Karpas-422 (cell line): ENCODE results near the gene PSTPIP2. TPM values are rescaled to one million over a fixed set of nuclear protein-coding genes. Genes with fewer than 3 reads are reported as not detected.
A peak's percentile ranks its signal among the peaks of the same experiment; 100 is the strongest.

ENCODE experiments used
- DNase-seq: peaks from one replicate; pipeline ENCODE4 v3.0.0-alpha.2; 2015
- H2AFZ ChIP-seq: fragments of 200-600 bp; sonication (generic); 2 replicates; pipeline ENCODE4 v1.6.1; 2014; ENCODE audit warnings: antibody characterized with exemption, low read length, mixed read lengths
- H3K27ac ChIP-seq: fragments of 200-600 bp; sonication (generic); 2 replicates; pipeline ENCODE4 v1.5.1; 2014; ENCODE audit warnings: mild to moderate bottlenecking, low read length, moderate library complexity
- H3K27me3 ChIP-seq: fragments of 200-600 bp; sonication (generic); 2 replicates; pipeline ENCODE4 v1.6.1; 2014; ENCODE audit warnings: low read length, mixed read lengths
- H3K36me3 ChIP-seq: fragments of 200-600 bp; sonication (generic); 2 replicates; pipeline ENCODE4 v1.6.1; 2014; ENCODE audit warnings: low read length, mixed read lengths; ENCODE audit not compliant: insufficient read depth
- H3K4me1 ChIP-seq: fragments of 200-600 bp; sonication (generic); 2 replicates; pipeline ENCODE4 v1.6.1; 2014; ENCODE audit warnings: mild to moderate bottlenecking, low read length, mixed read lengths
- H3K4me2 ChIP-seq: fragments of 200-600 bp; sonication (generic); 2 replicates; pipeline ENCODE4 v1.6.1; 2014; ENCODE audit warnings: low read length, low read depth, mild to moderate bottlenecking; ENCODE audit not compliant: poor library complexity, severe bottlenecking
- H3K4me3 ChIP-seq: fragments of 200-600 bp; sonication (generic); 2 replicates; pipeline ENCODE4 v1.5.1; 2014; ENCODE audit warnings: mild to moderate bottlenecking, antibody characterized with exemption, low read length, mixed read lengths
- H3K79me2 ChIP-seq: fragments of 200-600 bp; sonication (generic); 2 replicates; pipeline ENCODE4 v1.6.1; 2014; ENCODE audit warnings: mild to moderate bottlenecking, low read length, mixed read lengths
- H3K9ac ChIP-seq: fragments of 200-600 bp; sonication (generic); 2 replicates; pipeline ENCODE4 v1.6.0; 2014; ENCODE audit warnings: low read length
- H3K9me2 ChIP-seq: fragments of 200-600 bp; sonication (generic), shearing (Covaris generic); replicated peaks from 2 replicates; pipeline ENCODE4 v1.6.0; 2014; ENCODE audit warnings: mild to moderate bottlenecking, low read length, moderate library complexity; ENCODE audit not compliant: insufficient read depth
- H3K9me3 ChIP-seq: fragments of 300-700, 200-600 bp; sonication (generic); 2 replicates; pipeline ENCODE4 v1.6.1; 2014; ENCODE audit warnings: low read length, mixed read lengths
- H4K20me1 ChIP-seq: fragments of 200-600 bp; sonication (generic); 2 replicates; pipeline ENCODE4 v1.6.1; 2014; ENCODE audit warnings: mild to moderate bottlenecking, antibody characterized with exemption, low read length, low read depth; ENCODE audit not compliant: insufficient read depth
- total RNA-seq: library from RNA; depleted of rRNA; stranded (reverse); fragments of >200 nt; shearing (Covaris generic); gene quantifications from 2 replicates; pipeline ENCODE4 v1.2.3, GENCODE V29; 2014; ENCODE audit warnings: low replicate concordance; rRNA removed

PSTPIP2 gene, protein sequence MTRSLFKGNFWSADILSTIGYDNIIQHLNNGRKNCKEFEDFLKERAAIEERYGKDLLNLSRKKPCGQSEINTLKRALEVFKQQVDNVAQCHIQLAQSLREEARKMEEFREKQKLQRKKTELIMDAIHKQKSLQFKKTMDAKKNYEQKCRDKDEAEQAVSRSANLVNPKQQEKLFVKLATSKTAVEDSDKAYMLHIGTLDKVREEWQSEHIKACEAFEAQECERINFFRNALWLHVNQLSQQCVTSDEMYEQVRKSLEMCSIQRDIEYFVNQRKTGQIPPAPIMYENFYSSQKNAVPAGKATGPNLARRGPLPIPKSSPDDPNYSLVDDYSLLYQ
- not detected in 2 replicates for total RNA-seq

DNA sequence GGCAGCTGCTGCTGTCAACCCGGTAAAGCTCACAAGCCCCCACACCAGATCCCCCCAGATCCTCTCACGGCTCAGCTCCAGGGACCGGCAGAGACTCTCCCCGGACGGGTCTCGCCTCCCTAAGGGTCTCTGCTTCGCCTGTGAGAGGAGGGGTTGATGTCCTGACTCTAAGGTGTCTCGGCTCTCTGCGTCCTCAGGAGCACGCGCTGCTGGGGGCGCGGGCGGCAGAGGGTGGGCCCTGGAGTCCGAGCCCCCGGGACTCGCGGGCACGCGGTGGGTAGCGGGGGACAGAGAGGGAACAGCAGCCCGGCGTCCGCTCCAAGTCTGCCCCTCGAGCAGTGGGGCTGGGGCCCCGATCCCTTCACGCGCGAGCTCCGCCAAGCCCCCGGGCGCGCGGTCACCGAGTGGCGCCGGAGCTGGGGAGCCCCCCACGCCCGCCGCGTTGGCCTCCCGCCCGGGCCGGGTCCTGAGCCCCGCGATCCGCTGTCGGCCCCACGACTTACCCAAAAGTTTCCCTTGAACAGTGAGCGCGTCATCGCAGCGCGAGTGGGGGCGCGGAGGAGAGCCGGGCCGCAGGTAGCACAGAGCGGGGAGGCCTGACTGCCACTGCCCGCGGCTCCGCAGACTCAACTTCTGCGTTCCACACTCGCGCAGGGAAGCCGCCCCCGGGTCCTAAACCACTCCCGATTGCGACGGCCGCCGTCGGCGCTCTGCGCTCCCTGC, at the start of gene PSTPIP2:
TSS of gene PSTPIP2 (minus strand) at position 608 of the 723 bp plus-strand sequence. CDS start at position 536, 72 bp downstream.
- Histone ChIP-seq H3K27ac (no peak within 1 kb of the TSS), H3K9me2 (no peaks in the 10 kb centered on the region), H3K36me3 (no peaks in the 10 kb centered on the region), H3K4me1 (peaks cover 5% of the 10 kb centered on the region), H3K27me3 (no peaks in the 10 kb centered on the region), H3K79me2 (no peaks in the 10 kb centered on the region), H3K4me2 (no peak within 1 kb of the TSS), H4K20me1 (no peaks in the 10 kb centered on the region), H3K9ac (no peak within 1 kb of the TSS), H2AFZ (no peak within 1 kb of the TSS), H3K4me3 (no peak within 1 kb of the TSS), H3K9me3 (no peaks in the 10 kb centered on the region)
- peak; percentile 33 for DNase-seq

- Histone ChIP-seq H3K4me3 (no peak overlapping the region), H3K27me3 (no peaks in the 10 kb centered on the region), H3K4me2 (no peak overlapping the region), H3K36me3 (peaks cover 28% of the 10 kb centered on the region), H3K79me2 (0 out of 2 replicates have a peak, but pooled peaks cover 11% of the 10 kb centered on the region), H2AFZ (no peak overlapping the region), H4K20me1 (no peaks in the 10 kb centered on the region), H3K27ac (no peak overlapping the region), H3K9ac (no peak overlapping the region), H3K9me3 (no peaks in the 10 kb centered on the region), H3K9me2 (no peaks in the 10 kb centered on the region), H3K4me1 (no peaks in the 10 kb centered on the region)
- DNase-seq: no peak
These were observed 41.7 kb upstream of the PSTPIP2 start for GRCh38 chr18:46113751-46114150.

DNA sequence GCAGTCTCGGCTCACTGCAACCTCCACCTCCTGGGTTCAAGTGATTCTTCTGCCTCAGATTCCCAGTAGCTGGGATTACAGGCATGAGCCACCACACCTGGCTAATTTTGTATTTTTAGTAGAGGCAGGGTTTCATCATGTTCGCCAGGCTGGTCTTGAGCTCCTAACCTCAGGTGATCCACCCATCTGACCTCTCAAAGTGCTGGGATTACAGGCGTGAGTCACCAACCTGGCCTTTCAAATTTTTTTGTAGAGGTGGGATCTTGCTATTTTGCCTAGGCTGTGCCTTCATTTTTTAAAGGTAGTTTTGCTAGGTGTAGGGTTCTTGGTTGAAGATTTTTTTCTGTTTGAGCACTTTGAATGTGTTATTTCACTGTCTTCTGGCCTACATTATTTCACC, 38.3 kb upstream of the PSTPIP2 start:
- peaks cover 5% of the 10 kb centered on the region; the same call in 1 of the 2 replicates for H3K4me1 ChIP-seq
- no peaks in the 10 kb centered on the region for H4K20me1 ChIP-seq
- no peak overlapping the region for H3K4me2 ChIP-seq
- H3K79me2 ChIP-seq: peaks cover 30% of the 10 kb centered on the region
- peaks cover 33% of the 10 kb centered on the region for H3K36me3 ChIP-seq
- no peaks in the 10 kb centered on the region for H3K9me3 ChIP-seq
- no peaks in the 10 kb centered on the region for H3K9me2 ChIP-seq
- no peak overlapping the region for H3K9ac ChIP-seq
- no peak overlapping the region for H3K27ac ChIP-seq
- no peak overlapping the region for H2AFZ ChIP-seq
- no peak overlapping the region for H3K4me3 ChIP-seq
- no peak for DNase-seq
- H3K27me3 ChIP-seq: no peaks in the 10 kb centered on the region

DNA sequence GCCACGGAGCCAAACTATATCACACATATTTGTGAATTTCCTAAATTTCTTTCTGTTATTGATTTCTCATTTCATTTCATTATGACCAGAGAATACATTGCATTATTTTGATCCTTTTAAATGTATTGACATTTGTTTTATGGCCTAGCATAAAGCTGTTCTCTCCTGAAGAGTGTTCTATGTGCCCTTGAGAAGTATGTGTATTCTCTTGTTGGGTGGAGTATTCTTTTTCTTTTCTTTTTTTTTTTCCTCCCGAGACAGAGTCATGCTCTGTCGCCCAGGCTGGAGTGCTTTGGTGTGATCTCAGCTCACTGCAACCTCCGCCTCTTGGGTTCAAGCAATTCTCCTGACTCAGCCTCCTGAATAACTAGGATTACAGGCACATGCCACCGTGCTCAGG, 37.3 kb upstream of the PSTPIP2 start:
- Histone ChIP-seq H3K4me2 (no peak overlapping the region), H3K4me3 (no peak overlapping the region), H3K9me2 (no peaks in the 10 kb centered on the region)

DNA sequence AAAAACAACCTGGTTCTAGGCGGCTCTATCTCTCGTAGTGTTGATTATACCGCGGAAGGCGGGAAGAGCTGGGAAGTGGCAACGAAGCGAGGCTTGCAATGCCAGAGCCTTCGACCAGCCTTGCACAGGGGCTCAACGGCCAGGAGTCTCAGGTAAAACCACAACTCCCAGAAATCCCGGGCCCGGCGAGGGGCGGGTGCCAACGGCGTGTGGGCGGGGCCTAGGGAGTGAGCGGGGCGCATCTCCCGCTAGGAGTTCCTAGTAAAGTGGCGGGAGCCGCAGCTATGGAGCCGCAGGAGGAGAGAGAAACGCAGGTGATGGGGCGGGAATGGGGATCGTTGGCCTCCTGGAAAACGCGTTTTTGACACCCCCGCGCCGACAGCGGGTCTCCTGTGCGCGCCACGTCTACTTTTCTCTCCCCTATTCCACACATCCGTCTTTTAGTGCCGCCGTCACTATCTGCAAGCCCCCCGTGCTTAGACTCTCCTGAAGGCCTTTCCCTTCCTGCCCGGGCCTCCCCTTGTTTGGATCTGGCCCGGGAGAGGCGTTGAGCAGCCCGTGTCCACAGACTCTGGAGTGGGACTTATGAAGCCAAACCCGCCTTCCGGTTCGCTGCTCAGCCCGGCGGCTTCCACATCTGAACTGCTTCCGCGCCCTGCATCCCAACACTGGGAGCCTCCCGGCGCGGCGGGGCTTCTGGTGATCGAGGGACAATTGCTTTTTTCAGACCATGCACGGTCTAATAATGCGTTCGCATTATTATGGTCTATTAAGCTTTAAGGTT, 32.3 kb upstream of the PSTPIP2 start, which contains the start of gene HAUS1:
TSS of gene HAUS1 (plus strand) at position 258 of the 784 bp plus-strand sequence. CDS start at position 285, 27 bp downstream.
- Histone ChIP-seq H3K36me3 (peaks cover 14% of the 10 kb centered on the region), H4K20me1 (no peaks in the 10 kb centered on the region), H3K27me3 (no peaks in the 10 kb centered on the region), H3K9me2 (no peaks in the 10 kb centered on the region), H3K4me1 (peaks cover 15% of the 10 kb centered on the region; the same call in 1 of the 2 replicates), H3K9ac (peak within 1 kb of the TSS; percentile 85), H3K79me2 (peaks cover 33% of the 10 kb centered on the region), H3K9me3 (no peaks in the 10 kb centered on the region), H3K4me3 (peak within 1 kb of the TSS; percentile 74), H3K4me2 (peak within 1 kb of the TSS; percentile 98), H3K27ac (no peak within 1 kb of the TSS; the same call in 1 of the 2 replicates), H2AFZ (peak within 1 kb of the TSS; percentile 79)
- peak; percentile 92 for DNase-seq

More for the DNA sequence above, 37.3 kb upstream of the PSTPIP2 start:
- H3K9me3 ChIP-seq: no peaks in the 10 kb centered on the region
- H3K27ac ChIP-seq: no peak overlapping the region
- H2AFZ ChIP-seq: no peak overlapping the region
- H3K79me2 ChIP-seq: peaks cover 40% of the 10 kb centered on the region
- no peaks in the 10 kb centered on the region for H3K27me3 ChIP-seq
- peaks cover 10% of the 10 kb centered on the region; the same call in 1 of the 2 replicates for H3K4me1 ChIP-seq
- no peak overlapping the region for H3K9ac ChIP-seq
- H3K36me3 ChIP-seq: peaks cover 26% of the 10 kb centered on the region
- H4K20me1 ChIP-seq: no peaks in the 10 kb centered on the region
- DNase-seq: no peak

- H3K4me1 ChIP-seq: peaks cover 27% of the 10 kb centered on the region
- no peaks in the 10 kb centered on the region for H3K9me2 ChIP-seq
- no peak for DNase-seq
- peaks cover 8% of the 10 kb centered on the region; the same call in 1 of the 2 replicates for H4K20me1 ChIP-seq
- peaks cover 9% of the 10 kb centered on the region for H3K36me3 ChIP-seq
- H3K9me3 ChIP-seq: no peaks in the 10 kb centered on the region
- no peaks in the 10 kb centered on the region for H3K27me3 ChIP-seq
- no peak overlapping the region for H3K4me3 ChIP-seq
- no peak overlapping the region for H3K9ac ChIP-seq
- peaks cover 48% of the 10 kb centered on the region for H3K79me2 ChIP-seq
- H3K4me2 ChIP-seq: no peak overlapping the region
- no peak overlapping the region for H2AFZ ChIP-seq
- H3K27ac ChIP-seq: no peak overlapping the region
These were observed 27.4 kb upstream of the PSTPIP2 start for GRCh38 chr18:46099463-46099862.

DNA sequence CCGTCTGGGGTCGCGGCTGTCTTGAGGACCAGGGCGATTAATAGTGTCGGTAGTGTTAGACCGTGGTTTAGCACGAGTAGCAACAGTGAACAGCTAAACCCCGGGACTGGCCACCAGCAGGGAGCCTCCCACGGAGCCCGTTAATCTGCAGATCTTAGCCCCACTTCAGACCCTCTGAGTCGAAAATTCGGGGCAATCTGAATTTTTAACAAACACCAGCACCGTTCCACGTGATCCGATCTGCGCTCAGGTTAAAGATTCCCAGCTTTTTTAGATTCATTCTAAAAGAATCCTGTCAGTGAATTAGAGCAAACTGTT, 26.5 kb upstream of the PSTPIP2 start:
- peaks cover 55% of the 10 kb centered on the region for H3K79me2 ChIP-seq

More for the DNA sequence above, 26.5 kb upstream of the PSTPIP2 start:
- peak overlapping the region; percentile 64 for H3K27ac ChIP-seq
- peak overlapping the region; percentile 78 for H3K9ac ChIP-seq
- no peaks in the 10 kb centered on the region for H3K9me2 ChIP-seq
- H3K4me1 ChIP-seq: peaks cover 22% of the 10 kb centered on the region
- H3K36me3 ChIP-seq: peaks cover 14% of the 10 kb centered on the region
- H3K9me3 ChIP-seq: no peaks in the 10 kb centered on the region
- DNase-seq: no peak
- peak overlapping the region; percentile 73 for H2AFZ ChIP-seq
- peaks cover 8% of the 10 kb centered on the region; the same call in 1 of the 2 replicates for H4K20me1 ChIP-seq
- no peaks in the 10 kb centered on the region for H3K27me3 ChIP-seq
- peak overlapping the region; percentile 71 for H3K4me2 ChIP-seq
- peak overlapping the region; percentile 85 for H3K4me3 ChIP-seq
